ENCODE results near the gene INCA1.

The INCA1 gene

DNA sequence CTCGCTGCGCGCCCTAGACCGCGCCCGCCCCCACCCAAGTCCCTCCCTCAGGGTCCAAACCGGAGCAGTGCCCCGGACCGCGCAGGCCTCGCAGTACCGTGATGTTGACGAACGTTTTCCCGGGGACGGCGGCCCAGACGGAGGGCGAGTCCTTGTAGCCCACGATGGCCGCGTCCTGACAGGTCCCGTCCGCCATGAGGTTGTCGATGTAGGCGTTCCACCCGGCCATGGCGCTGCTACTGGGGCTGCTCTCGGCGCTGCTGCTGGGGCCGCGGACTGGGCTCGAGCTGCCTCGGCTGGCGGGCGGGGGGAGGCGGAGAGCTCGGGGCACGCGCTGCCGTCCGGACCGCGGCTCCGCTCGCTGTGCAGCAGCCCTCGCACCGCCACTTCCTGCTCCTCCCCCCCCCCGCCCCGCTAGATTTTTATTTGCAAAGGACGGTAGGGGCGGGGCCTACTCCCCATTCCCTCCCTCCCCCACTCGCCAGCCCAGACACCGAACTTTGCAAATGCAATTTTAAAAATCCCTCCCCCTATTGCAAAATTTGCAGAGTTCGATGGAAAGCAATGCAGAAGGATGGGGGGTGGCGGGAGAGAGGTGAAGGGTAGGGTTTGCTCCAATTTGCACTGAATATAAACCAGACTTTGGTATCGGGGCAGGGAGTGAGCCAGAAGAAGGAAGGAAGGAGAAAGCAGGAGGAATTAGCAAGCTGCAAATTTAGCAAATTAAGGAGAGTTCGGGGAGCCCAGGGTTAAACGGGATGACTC, 49.0 kb downstream of the INCA1 start, which contains the start of gene PFN1:
Gene PFN1, minus strand, starts transcription at position 365 of the 765 bp plus-strand sequence. Its CDS starts 136 bp downstream, at position 229.
- peak; percentile 82 for DNase-seq
- H3K36me3 Mint-ChIP-seq (ENCODE audit: low read depth), result peaks cover 15% of the 10 kb centered on the region
- TF ChIP-seq, protein P1, sequence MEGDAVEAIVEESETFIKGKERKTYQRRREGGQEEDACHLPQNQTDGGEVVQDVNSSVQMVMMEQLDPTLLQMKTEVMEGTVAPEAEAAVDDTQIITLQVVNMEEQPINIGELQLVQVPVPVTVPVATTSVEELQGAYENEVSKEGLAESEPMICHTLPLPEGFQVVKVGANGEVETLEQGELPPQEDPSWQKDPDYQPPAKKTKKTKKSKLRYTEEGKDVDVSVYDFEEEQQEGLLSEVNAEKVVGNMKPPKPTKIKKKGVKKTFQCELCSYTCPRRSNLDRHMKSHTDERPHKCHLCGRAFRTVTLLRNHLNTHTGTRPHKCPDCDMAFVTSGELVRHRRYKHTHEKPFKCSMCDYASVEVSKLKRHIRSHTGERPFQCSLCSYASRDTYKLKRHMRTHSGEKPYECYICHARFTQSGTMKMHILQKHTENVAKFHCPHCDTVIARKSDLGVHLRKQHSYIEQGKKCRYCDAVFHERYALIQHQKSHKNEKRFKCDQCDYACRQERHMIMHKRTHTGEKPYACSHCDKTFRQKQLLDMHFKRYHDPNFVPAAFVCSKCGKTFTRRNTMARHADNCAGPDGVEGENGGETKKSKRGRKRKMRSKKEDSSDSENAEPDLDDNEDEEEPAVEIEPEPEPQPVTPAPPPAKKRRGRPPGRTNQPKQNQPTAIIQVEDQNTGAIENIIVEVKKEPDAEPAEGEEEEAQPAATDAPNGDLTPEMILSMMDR (IDR thresholded peaks at IDR 0.05), result no peak
- peak within 1 kb of the TSS; percentile 99 for H3K27ac Mint-ChIP-seq
- H3K4me1 Mint-ChIP-seq, result peaks cover 53% of the 10 kb centered on the region
- peaks cover 3% of the 10 kb centered on the region for H3K27me3 Mint-ChIP-seq (ENCODE audit: low read depth, poor library complexity)
- peak within 1 kb of the TSS; percentile 99 for H3K4me3 Mint-ChIP-seq
- H3K9me3 Mint-ChIP-seq, result no peaks in the 10 kb centered on the region

DNA sequence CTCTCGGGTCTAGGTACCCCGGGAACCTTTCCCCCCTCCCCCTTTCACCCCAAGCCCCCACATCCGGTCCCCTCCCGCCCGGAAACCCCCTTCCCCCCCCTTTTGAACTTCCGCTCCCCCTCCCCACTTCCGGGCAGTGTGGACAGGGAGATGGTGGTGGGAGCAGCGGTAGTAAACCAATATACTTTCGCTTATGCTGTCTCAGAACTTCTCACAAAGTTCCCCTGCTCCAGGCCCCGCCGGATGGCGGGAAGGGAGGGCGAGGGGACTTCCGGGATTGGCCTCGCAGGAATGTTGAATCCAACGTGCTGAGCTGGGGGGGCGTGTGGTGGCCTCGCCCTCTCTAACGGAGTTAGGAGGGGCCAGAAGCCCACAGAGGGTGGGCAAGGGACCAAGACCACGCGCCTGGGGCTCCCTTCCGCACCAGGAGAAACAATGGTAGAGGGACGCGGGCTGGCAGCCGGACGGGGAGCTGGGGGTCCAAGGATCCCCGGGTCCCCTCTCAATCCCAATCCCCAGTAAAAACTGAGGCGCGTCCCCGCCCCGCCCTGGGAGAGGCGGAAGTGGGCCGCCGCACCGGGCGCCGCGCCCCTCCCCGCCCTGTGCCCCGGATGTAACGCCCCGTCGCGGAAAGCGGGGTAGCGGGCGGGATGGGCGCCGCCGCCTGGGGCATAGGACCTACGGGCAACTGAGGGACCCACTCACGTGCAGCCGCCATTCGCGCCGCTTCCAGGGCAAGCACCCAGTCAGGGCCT, 49.7 kb downstream of the INCA1 start:
- DNase-seq, result peak; percentile 58
- TF ChIP-seq, protein P1 (IDR thresholded peaks at IDR 0.05), result no peak
- peak overlapping the region; percentile 99 for H3K4me3 Mint-ChIP-seq
- no peaks in the 10 kb centered on the region for H3K9me3 Mint-ChIP-seq
- peaks cover 45% of the 10 kb centered on the region for H3K4me1 Mint-ChIP-seq
- peaks cover 3% of the 10 kb centered on the region for H3K27me3 Mint-ChIP-seq (ENCODE audit: low read depth, poor library complexity)
- peaks cover 22% of the 10 kb centered on the region for H3K36me3 Mint-ChIP-seq (ENCODE audit: low read depth)
- peak overlapping the region; percentile 95 for H3K27ac Mint-ChIP-seq

DNA sequence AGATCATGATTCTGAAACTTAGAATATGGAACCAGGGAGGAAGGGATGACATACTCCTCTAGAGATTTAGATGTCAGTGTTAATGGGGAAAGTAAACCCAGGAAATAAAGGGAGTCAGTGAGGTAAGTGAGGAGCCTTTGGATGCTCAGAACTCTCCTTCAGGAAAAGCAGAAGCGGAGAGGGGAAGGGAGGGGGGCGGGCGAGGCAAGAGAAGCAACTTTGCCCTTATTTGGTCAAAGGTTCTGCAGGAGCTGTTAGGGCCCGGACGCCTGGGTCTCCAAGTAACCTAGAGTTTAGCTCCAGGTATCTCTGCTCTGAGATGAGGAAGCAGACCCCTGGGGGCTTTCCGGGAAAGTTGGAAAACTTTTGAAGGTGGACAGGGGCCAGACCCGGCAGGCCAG, 50.3 kb downstream of the INCA1 start:
- H3K4me1 Mint-ChIP-seq, result peaks cover 47% of the 10 kb centered on the region
- H3K36me3 Mint-ChIP-seq (ENCODE audit: low read depth), result peaks cover 27% of the 10 kb centered on the region
- peak overlapping the region; percentile 93 for H3K27ac Mint-ChIP-seq
- no peaks in the 10 kb centered on the region for H3K9me3 Mint-ChIP-seq
- peak overlapping the region; percentile 99 for H3K4me3 Mint-ChIP-seq
- TF ChIP-seq, protein P1 (IDR thresholded peaks at IDR 0.05), result no peak
- no peak for DNase-seq
- H3K27me3 Mint-ChIP-seq (ENCODE audit: low read depth, poor library complexity), result peaks cover 2% of the 10 kb centered on the region

DNA sequence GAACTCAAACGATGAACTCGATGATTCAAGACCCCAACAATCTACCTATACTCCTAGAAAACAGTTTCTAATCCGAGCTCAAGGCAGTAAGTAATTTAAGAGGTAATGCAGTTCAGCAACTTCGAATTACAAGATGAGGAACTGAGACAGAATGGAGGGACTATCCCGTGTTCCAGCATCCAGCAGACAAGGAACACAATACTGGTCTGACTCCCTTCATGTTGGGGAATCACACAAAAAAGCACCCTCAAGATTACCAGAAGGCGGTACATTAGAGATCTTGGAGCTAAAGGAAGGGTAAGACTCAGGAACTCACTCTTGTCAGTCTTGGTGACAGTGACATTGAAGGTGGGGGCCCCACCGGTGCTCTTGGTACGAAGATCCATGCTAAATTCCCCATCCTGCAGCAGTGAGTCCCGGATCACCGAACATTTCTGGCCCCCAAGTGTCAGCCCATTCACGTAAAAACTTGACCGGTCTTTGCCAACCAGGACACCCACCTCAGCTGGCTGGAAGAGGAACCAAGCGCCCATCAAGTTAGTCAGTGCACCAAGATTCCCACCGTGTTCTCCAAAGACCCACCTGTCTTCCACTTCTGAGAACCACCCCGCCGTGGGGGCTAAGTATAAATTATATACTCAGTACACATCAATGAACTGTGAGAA, 50.9 kb downstream of the INCA1 start:
- no peak for DNase-seq
- Mint-ChIP-seq H3K27me3 (ENCODE audit: low read depth, poor library complexity) (no peaks in the 10 kb centered on the region), H3K9me3 (no peaks in the 10 kb centered on the region), H3K27ac (peak overlapping the region; percentile 93), H3K36me3 (ENCODE audit: low read depth) (peaks cover 33% of the 10 kb centered on the region), H3K4me1 (peaks cover 47% of the 10 kb centered on the region), H3K4me3 (peak overlapping the region; percentile 99)
- TF ChIP-seq, protein P1 (IDR thresholded peaks at IDR 0.05), result no peak

DNA sequence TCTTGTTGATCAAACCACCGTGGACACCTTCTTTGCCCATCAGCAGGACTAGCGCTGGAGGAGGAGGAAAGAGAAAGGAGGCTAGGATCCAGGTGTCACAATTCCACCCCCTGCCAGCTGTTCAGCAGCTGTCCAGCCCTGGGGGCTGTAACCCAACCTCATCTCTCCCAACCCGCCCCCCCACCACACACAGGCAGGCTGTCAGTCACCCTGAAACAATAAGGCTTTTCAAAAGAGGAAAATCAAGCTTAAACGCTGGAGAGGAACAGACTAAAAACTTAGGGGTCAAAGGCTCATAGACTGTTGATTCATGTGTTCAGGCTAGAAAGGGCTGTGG, 51.4 kb downstream of the INCA1 start:
- Mint-ChIP-seq H3K36me3 (ENCODE audit: low read depth) (peaks cover 36% of the 10 kb centered on the region), H3K4me3 (peak overlapping the region; percentile 99), H3K27ac (peak overlapping the region; percentile 98), H3K27me3 (ENCODE audit: low read depth, poor library complexity) (no peaks in the 10 kb centered on the region), H3K4me1 (peaks cover 47% of the 10 kb centered on the region), H3K9me3 (no peaks in the 10 kb centered on the region)
- no peak for DNase-seq
- TF ChIP-seq, protein P1 (IDR thresholded peaks at IDR 0.05), result no peak
